C4-2B (cell line): Measurements from ENCODE around the gene AGPS.

Source experiments
- H3K27ac ChIP-seq: fragments of 450-650 bp; 2 replicates; pipeline ENCODE4 v1.5.1; 2017
- ZFX ChIP-seq: fragments of 450-650 bp; IDR thresholded peaks from 2 replicates; pipeline ENCODE4 v1.6.1; 2017
- TF ChIP-seq, protein P1 (sequence below): fragments of 450-650 bp; conservative IDR thresholded peaks from 2 replicates; pipeline ENCODE4 v1.5.1; 2017; ENCODE audit warnings: mild to moderate bottlenecking

Gene AGPS

DNA sequence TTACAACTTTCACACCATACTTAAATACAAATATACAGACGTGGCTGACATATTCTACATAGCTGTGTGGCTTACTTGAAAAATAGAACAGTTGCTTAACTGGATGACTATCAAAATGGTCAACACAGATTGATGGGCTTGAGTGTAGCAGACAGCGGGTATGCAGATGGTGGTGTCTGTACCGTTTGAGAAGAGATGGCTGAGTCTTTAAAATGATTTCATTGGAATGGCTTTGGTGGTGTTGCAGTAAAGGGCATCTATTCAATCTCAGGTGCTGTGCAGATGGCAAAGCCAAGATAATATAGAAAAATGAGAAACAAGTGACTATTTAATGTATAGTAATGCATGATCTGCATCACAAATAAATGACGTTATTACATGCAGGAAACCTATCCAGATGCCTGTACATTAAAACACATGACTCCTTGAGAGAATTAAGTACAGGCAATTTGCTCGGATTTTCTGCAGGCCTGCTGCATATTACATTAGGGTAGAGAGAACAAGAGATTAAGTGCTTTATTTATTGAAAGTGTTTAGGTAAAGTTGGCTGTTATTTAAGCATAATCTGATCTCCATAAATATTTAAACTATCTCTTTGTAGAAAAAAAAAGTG is 68.5 kb downstream of the AGPS start:
- no peak overlapping the region for H3K27ac ChIP-seq
- TF ChIP-seq, protein P1, sequence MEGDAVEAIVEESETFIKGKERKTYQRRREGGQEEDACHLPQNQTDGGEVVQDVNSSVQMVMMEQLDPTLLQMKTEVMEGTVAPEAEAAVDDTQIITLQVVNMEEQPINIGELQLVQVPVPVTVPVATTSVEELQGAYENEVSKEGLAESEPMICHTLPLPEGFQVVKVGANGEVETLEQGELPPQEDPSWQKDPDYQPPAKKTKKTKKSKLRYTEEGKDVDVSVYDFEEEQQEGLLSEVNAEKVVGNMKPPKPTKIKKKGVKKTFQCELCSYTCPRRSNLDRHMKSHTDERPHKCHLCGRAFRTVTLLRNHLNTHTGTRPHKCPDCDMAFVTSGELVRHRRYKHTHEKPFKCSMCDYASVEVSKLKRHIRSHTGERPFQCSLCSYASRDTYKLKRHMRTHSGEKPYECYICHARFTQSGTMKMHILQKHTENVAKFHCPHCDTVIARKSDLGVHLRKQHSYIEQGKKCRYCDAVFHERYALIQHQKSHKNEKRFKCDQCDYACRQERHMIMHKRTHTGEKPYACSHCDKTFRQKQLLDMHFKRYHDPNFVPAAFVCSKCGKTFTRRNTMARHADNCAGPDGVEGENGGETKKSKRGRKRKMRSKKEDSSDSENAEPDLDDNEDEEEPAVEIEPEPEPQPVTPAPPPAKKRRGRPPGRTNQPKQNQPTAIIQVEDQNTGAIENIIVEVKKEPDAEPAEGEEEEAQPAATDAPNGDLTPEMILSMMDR, result no peak
- no peak for TF ChIP-seq ZFX

DNA sequence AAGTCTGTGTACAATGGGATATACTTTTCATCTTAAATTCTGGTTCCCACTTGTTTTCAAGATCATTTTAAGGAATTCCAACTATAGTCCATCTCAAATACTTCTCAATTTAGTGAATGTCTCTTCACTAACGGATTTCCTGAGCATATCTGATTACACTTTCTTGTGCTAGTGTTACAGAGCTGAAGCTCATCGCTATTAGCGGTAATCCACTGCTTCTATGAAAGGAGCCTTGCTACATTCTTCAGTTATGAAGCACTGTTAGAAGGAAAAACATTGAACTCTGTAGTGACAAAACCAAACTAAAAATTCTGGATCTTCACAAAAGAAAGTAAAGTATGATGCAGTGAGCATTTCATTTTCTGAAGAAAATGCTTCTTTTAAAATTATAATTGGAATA is 72.0 kb downstream of the AGPS start:
- no peak overlapping the region for H3K27ac ChIP-seq
- TF ChIP-seq, protein P1, result no peak
- TF ChIP-seq ZFX, result no peak

DNA sequence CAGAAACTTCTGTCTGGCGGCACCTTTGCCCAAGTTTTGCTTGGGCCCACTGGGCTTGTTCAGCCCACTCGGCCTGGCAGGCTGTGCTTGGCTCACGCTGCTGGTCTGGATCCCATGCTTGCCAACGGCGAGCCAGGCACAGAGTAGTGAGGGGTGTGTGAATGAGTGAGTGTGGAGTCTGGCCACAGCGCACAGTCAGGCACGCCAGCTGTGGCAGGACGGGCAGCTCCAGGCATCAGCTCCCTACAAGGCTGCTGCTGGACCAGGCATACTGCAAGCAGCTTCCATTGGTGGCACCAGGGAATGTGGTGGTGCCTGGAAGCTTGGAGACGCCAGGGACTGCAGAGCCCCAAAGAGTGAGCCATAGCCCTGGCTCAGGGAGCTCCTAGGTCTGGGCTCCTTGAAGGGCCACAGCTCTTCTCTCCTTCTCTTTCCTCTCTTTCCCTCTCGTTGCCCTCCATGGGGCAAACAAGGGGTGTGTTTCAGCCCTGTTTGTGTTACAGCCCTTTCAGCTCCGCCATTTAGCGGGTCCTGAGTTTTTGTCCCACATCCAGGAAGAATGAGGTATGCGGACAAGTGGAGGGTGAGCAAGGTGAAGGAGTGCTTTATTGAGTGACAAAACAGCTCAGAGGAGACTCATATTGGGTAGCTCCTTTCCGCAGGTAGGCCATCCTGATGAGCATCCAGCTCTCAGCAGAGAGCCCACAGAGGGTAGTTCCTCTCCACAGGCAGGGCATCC is 73.0 kb downstream of the AGPS start:
- H3K27ac ChIP-seq, result no peak overlapping the region
- no peak for TF ChIP-seq ZFX
- TF ChIP-seq, protein P1, result no peak

DNA sequence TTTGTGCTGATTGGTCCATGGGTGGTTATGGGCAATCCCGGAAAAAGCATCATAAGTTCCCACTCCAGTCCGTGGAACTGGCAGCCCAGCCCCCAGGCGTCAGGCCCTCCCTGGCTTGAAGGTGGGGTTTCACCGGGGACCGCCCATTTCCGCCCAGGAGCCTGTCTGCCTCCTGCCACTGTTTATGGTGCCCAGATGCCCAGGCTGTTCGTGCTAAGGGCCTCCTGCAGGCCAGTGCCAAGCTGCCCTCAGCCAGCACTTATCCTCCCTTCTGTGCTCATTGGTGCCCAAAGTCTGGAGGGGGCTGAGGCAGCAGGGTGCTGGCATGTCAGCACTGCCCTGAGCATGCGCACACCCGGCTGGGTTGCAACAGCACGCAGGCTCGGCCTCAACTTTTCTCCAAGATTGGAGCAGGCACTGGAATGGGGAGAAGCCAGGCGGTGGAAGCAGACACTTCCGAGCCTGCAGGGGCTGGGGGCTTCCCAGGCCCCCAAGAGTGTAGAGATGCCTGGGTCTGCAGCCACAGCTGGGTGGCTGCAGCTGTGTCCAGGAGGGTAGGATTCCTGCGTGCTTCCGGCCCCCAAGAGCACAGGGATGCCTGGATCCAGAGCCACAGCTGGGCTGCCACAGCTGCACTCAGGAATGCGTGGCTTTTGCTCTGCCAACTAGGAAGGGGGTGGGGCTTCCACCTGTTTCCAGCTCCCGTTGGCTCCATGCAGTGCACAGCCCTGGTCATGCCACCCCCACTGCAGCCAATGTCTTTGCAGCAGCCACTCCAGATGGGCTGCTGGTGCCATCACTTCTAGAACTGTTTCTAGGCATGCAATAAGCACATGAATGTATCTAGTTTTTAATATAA is 74.0 kb downstream of the AGPS start:
- H3K27ac ChIP-seq, result no peak overlapping the region
- TF ChIP-seq, protein P1, result no peak
- TF ChIP-seq ZFX, result no peak

DNA sequence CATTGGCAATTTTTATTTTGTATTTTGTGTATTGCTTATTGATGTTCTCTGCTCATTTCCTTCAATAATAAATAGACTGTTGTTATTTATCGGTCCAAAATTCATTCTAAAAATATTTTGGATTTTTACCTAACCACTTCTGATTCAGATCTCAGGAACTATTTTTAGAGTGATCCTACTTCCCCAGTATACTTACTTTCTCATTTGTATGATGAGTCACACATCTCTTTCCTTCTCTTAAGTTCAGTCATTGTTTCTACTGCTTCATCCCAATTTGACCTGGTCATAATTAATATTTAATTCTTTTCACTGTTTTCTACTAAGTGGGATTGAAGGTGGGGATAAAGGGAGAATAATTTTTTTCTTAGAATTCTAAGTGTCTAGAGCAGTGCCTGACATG is 75.1 kb downstream of the AGPS start:
- H3K27ac ChIP-seq, result no peak overlapping the region
- TF ChIP-seq, protein P1, result no peak
- TF ChIP-seq ZFX, result no peak

DNA sequence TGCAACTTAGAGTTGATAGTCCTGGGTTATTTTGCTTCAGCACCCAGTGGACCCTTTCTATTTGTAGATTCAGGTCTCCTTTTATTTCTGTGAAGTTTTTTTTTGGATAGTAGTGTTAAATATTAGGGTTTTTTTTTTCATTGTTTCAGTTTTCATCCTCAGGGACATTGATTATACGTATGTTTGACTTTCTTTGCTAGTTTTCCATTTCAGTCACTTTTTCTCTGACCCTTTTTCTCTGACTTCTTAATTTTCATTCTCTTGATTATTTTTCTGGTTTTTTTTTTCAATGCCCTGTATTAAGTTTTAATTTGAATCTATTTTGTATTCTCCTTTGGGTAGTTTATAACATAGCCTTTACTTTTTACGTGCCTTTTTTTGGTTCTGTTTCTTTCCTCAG is 79.4 kb downstream of the AGPS start:
- no peak overlapping the region for H3K27ac ChIP-seq
- no peak for TF ChIP-seq ZFX
- TF ChIP-seq, protein P1, result no peak

DNA sequence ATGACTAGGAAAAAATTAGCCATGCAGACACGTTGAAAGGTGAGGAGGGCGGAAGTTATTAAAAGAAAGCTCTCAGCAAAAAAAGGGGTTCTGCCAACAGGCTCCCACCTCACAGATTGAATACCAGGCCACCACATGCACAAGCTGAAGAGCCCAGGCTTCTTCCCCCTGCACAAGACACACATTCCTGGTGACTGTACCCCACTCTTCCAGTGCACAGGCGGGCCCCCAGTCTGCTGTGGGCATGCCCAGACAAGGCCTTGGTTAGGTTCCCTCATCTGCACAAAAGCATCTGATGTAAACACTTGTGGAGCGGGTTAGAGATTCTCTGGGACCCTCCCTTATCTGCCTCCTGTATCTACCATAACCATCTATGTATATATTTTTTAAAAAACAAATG is 81.7 kb downstream of the AGPS start:
- no peak for TF ChIP-seq ZFX
- TF ChIP-seq, protein P1, result no peak
- no peak overlapping the region for H3K27ac ChIP-seq
